Neural progenitor cell (in vitro differentiated cells): ENCODE results near the gene GNB1.

Experiments used
- CTCF ChIP-seq: fragments of 200-600 bp; sonication (generic); IDR thresholded peaks from 2 replicates; pipeline ENCODE4 v1.5.1; 2017; ENCODE audit warnings: antibody characterized with exemption, mild to moderate bottlenecking
- EZH2 ChIP-seq: fragments of 200-600 bp; sonication (generic); IDR thresholded peaks from 2 replicates; pipeline ENCODE4 v1.6.1; 2017; ENCODE audit warnings: antibody characterized with exemption, mild to moderate bottlenecking, moderate library complexity
- EZH2phosphoT487 ChIP-seq: fragments of 200-600 bp; sonication (generic); IDR thresholded peaks from 2 replicates; pipeline ENCODE4 v1.6.1; 2017; ENCODE audit warnings: antibody characterized with exemption

- TF ChIP-seq CTCF (no peak), EZH2phosphoT487 (no peak), EZH2 (no peak)
These were observed 130.6 kb downstream of the GNB1 start for GRCh38 chr1:1760345-1760650.
